HCT116 (cell line): ENCODE measurements around the gene SUPT3H. TPM values are rescaled to one million over a fixed set of nuclear protein-coding genes. Genes with fewer than 3 reads are reported as not detected.

Experiments used
- ATAC-seq: fragments of 200-7000 bp; cut with Tn5 transposase; 2 replicates; pipeline ENCODE4 v1.9.1; 2020; ENCODE audit warnings: mild to moderate bottlenecking, moderate library complexity
- BruUV-seq: library from RNA; stranded (reverse); fragments of 400-500 nt; replicated peaks from 2 replicates; lab custom pipeline; 2021; lab: Mats Ljungman, UMichigan
- CTCF ChIA-PET: fragments of 300-600 bp; sonication (Branson Sonifier 250); formaldehyde crosslinking; loops from one replicate; lab custom pipeline; 2021; ENCODE audit warnings: antibody characterized with exemption; lab: Charles Lee
- POLR2A ChIA-PET: fragments of 300-600, 350-600 bp; sonication (Branson Sonifier 250); formaldehyde crosslinking; loops from one replicate; lab custom pipeline; 2021; ENCODE audit warnings: antibody characterized with exemption; lab: Charles Lee
- RAD21 ChIA-PET, 2 experiments: fragments of 300-600 bp; sonication (Branson Sonifier 250); formaldehyde crosslinking; loops; one replicate each; lab custom pipeline; 2023; ENCODE audit warnings: low total read pairs in 2 of 2; ENCODE audit not compliant: uncharacterized antibody in 2 of 2, unreplicated experiment in 2 of 2, low non-redundant PET in 1 of 2; lab: Charles Lee
- DNase-seq: peaks from one replicate; pipeline ENCODE4 v3.0.0-alpha.2; 2010; ENCODE audit warnings: low read depth, low spot score
- H2AFZ ChIP-seq: fragments of 200-600 bp; shearing (Covaris generic), sonication (generic); 2 replicates; pipeline ENCODE4 v1.6.1; 2017; ENCODE audit warnings: low read depth, mixed run types, mixed read lengths, antibody characterized with exemption, low read length; ENCODE audit not compliant: poor library complexity, severe bottlenecking
- H3K27ac ChIP-seq: 2 replicates; pipeline ENCODE4 v1.5.1; 2012; ENCODE audit warnings: low read depth, low read length
- H3K27me3 ChIP-seq: fragments of 200-600 bp; sonication (generic); 2 replicates; pipeline ENCODE4 v1.6.1; 2016; ENCODE audit warnings: mixed run types, low read length, mixed read lengths; ENCODE audit not compliant: insufficient read depth
- H3K36me3 ChIP-seq, 2 experiments: fragments of 200-500 bp in 1 of 2; fragments of 200-600 bp in 1 of 2; sonication (Bioruptor generic) in 1 of 2; sonication (generic) in 1 of 2; 2 replicates each; pipeline versions ENCODE4 v1.5.1 to v1.6.1; 2014 to 2016; ENCODE audit warnings: low read length in 2 of 2, inconsistent platforms in 1 of 2, mixed read lengths in 1 of 2, mixed run types in 1 of 2; ENCODE audit not compliant: insufficient read depth in 2 of 2, control insufficient read depth in 1 of 2
- H3K4me1 ChIP-seq, 2 experiments: fragments of 200-600 bp in 1 of 2; sonication (generic) in 1 of 2; 2 replicates each; pipeline versions ENCODE4 v1.5.1 to v1.6.1; 2012 to 2017; ENCODE audit warnings: low read length in 2 of 2, inconsistent platforms in 1 of 2, mild to moderate bottlenecking in 1 of 2, mixed read lengths in 1 of 2, mixed run types in 1 of 2, moderate library complexity in 1 of 2; ENCODE audit not compliant: insufficient read depth in 2 of 2, control insufficient read depth in 1 of 2
- H3K4me2 ChIP-seq: fragments of 200-600 bp; sonication (generic); 2 replicates; pipeline ENCODE4 v1.6.1; 2017; ENCODE audit warnings: mixed run types, low read length, mixed read lengths
- H3K4me3 ChIP-seq, 2 experiments: fragments of 200-600 bp in 1 of 2; sonication (generic) in 1 of 2; replicated peaks in 1 of 2; 2 replicates each; pipeline ENCODE4 v1.5.1; 2011 to 2016; ENCODE audit warnings: low read length in 2 of 2, control low read depth in 1 of 2, low read depth in 1 of 2, mild to moderate bottlenecking in 1 of 2, mixed read lengths in 1 of 2, mixed run types in 1 of 2
- H3K79me2 ChIP-seq: fragments of 200-600 bp; sonication (generic); 2 replicates; pipeline ENCODE4 v1.6.1; 2017; ENCODE audit warnings: mild to moderate bottlenecking, mixed run types, low read length, moderate library complexity, mixed read lengths; ENCODE audit not compliant: insufficient read depth
- H3K9ac ChIP-seq: fragments of 200-600 bp; sonication (generic); 2 replicates; pipeline ENCODE4 v1.6.1; 2016; ENCODE audit warnings: low read length, mixed read lengths
- H3K9me2 ChIP-seq: fragments of 200-600 bp; sonication (generic), shearing (Covaris generic); 2 replicates; pipeline ENCODE4 v1.6.1; 2017; ENCODE audit warnings: mixed run types, mild to moderate bottlenecking, moderate library complexity; ENCODE audit not compliant: insufficient read depth
- H3K9me3 ChIP-seq, 2 experiments: fragments of 200-500 bp in 1 of 2; fragments of 200-600 bp in 1 of 2; sonication (Bioruptor generic) in 1 of 2; sonication (generic) in 1 of 2; 2 replicates each; pipeline ENCODE4 v1.6.1; 2014 to 2017; ENCODE audit warnings: low read length in 2 of 2, mixed read lengths in 2 of 2, inconsistent platforms in 1 of 2, low read depth in 1 of 2, mild to moderate bottlenecking in 1 of 2, mixed run types in 1 of 2, moderate library complexity in 1 of 2; ENCODE audit not compliant: control insufficient read depth in 1 of 2, insufficient read depth in 1 of 2
- H4K20me1 ChIP-seq: fragments of 200-600 bp; sonication (generic), shearing (Covaris generic); 2 replicates; pipeline ENCODE4 v1.6.1; 2017; ENCODE audit warnings: mixed run types, mild to moderate bottlenecking, moderate library complexity; ENCODE audit not compliant: insufficient read depth
- CBX3 ChIP-seq: IDR thresholded peaks from 2 replicates; pipeline ENCODE4 v1.6.1; 2012; ENCODE audit warnings: low read depth
- CTCF ChIP-seq, 3 experiments: fragments of 200-600 bp in 1 of 3; sonication (generic) in 1 of 3; IDR thresholded peaks in 2 of 3; conservative IDR thresholded peaks in 1 of 3; 2 replicates each; pipeline ENCODE4 v1.5.1; 2012 to 2017; ENCODE audit warnings: low read depth in 2 of 3, low read length in 2 of 3, antibody characterized with exemption in 1 of 3, borderline replicate concordance in 1 of 3, control low read depth in 1 of 3, mild to moderate bottlenecking in 1 of 3, mixed read lengths in 1 of 3, mixed run types in 1 of 3, moderate library complexity in 1 of 3; ENCODE audit not compliant: insufficient read depth in 1 of 3
- EGR1 ChIP-seq: IDR thresholded peaks from 2 replicates; pipeline ENCODE4 v1.6.1; 2012; ENCODE audit warnings: low read depth
- EZH2phosphoT487 ChIP-seq: fragments of 200-600 bp; IDR thresholded peaks from 2 replicates; pipeline ENCODE4 v1.6.1; 2018; ENCODE audit warnings: antibody characterized with exemption, borderline replicate concordance
- MAX ChIP-seq: IDR thresholded peaks from 2 replicates; pipeline ENCODE4 v1.6.1; 2012
- POLR2A ChIP-seq: IDR thresholded peaks from 2 replicates; pipeline ENCODE4 v1.7.0; 2011; ENCODE audit warnings: borderline replicate concordance; ENCODE audit not compliant: insufficient read depth, insufficient read length; ENCODE audit errors: extremely low read depth
- POLR2AphosphoS5 ChIP-seq: IDR thresholded peaks from 2 replicates; pipeline ENCODE4 v1.6.1; 2011; ENCODE audit warnings: mild to moderate bottlenecking, low read depth, low read length, moderate library complexity
- YY1 ChIP-seq: IDR thresholded peaks from 2 replicates; pipeline ENCODE4 v1.6.1; 2011; ENCODE audit warnings: low read length, low read depth, moderate library complexity, mild to moderate bottlenecking; ENCODE audit not compliant: insufficient replicate concordance; ENCODE audit errors: extremely low read depth
- ZNF274 ChIP-seq: fragments of 200-500 bp; sonication (Bioruptor generic); IDR thresholded peaks from 2 replicates; pipeline ENCODE4 v1.6.1; 2014; ENCODE audit warnings: mild to moderate bottlenecking, low read depth, low read length, inconsistent platforms
- intact Hi-C: fragments of 100-400 bp; cut with micrococcal nuclease; formaldehyde crosslinking; loops from 2 replicates; pipeline ENCODE4 v1.10.0; 2022
- total RNA-seq: library from RNA; stranded (reverse); gene quantifications from one replicate; pipeline ENCODE4 v1.2.1, GENCODE V29; 2021; ENCODE audit not compliant: unreplicated experiment

Gene SUPT3H
- total RNA-seq, 1 experiment from 2014 or later: 7.4 TPM

- TF ChIP-seq CTCF (IDR thresholded peaks at IDR 0.05 in 2 of 3, conservative IDR thresholded peaks at IDR 0.05 in 1 of 3; ENCODE audit: borderline replicate concordance in 1 of 3, insufficient read depth in 1 of 3, low read depth in 2 of 3, low read length in 2 of 3) (no peak), ZNF274 (no peak), CBX3 (no peak), POLR2A (no peak), EZH2phosphoT487 (no peak), MAX (no peak), YY1 (no peak), EGR1 (no peak)
Observed at GRCh38 chr6:44800171-44800783, 577.5 kb downstream of the SUPT3H start (continued).

DNA sequence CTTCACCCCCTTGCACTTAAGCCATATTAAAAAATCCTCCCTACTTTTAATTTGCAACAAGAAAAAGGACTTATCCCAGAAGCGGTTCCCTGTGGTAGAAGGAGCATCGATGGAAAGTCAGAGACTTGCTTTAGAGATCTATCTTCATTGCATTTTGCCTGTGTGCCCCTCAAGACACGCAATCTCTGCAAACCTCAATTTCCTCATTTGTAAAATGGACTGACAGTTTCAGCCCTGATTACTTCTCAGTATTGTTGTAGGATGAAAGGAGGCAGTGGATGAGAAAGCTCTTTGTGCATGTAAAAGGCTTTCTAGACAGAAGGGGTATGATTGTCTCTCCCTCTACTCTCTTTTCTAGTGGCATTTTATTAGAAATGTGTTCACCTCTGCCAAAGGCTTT, 580.0 kb downstream of the SUPT3H start:
- H3K9me3 ChIP-seq: no peaks in the 10 kb centered on the region
- no peaks in the 10 kb centered on the region for H3K9me2 ChIP-seq
- no peaks in the 10 kb centered on the region for H3K36me3 ChIP-seq
- H3K4me3 ChIP-seq: no peak overlapping the region
- TF ChIP-seq MAX (no peak), POLR2AphosphoS5 (no peak)
- TF ChIP-seq, all 23 proteins: peak for 0
- ChIA-PET CTCF (no interaction called here), RAD21 (no interaction called here), POLR2A (no interaction called here)
- no peak overlapping the region for H2AFZ ChIP-seq
- no peak overlapping the region for H3K9ac ChIP-seq
- intact Hi-C loops: no loop called here
- no peaks in the 10 kb centered on the region for H3K4me1 ChIP-seq
- H3K4me2 ChIP-seq: no peak overlapping the region
- no peak overlapping the region for H3K27ac ChIP-seq
- BruUV-seq: no TSS peak
- DNase-seq (no peak), ATAC-seq (no peak)
- H3K79me2 ChIP-seq: no peaks in the 10 kb centered on the region
- no peaks in the 10 kb centered on the region for H4K20me1 ChIP-seq
- no peaks in the 10 kb centered on the region for H3K27me3 ChIP-seq
